Urinary bladder (tissue), 4 donors: Measurements from ENCODE around the gene FIS1. TPM values are rescaled to one million over a fixed set of nuclear protein-coding genes. Genes with fewer than 3 reads are reported as not detected.
"Not testable (repeated sequence)": the region's sequence is repeated elsewhere in the genome, so short reads cannot be mapped to it uniquely, and the experiment has no call there.

Experiments
- DNase-seq: peaks from one replicate; pipeline ENCODE4 v3.0.0-alpha.2; 2015; ENCODE audit errors: extremely low spot score
- H3K27ac ChIP-seq: one replicate; pipeline ENCODE4 v1.5.1; 2013; ENCODE audit warnings: low read depth, mild to moderate bottlenecking, moderate library complexity
- H3K36me3 ChIP-seq: one replicate; pipeline ENCODE4 v1.6.1; 2013; ENCODE audit warnings: mild to moderate bottlenecking, moderate library complexity; ENCODE audit not compliant: insufficient read depth
- H3K4me1 ChIP-seq: one replicate; pipeline ENCODE4 v1.6.1; 2013; ENCODE audit warnings: mild to moderate bottlenecking, moderate library complexity; ENCODE audit not compliant: insufficient read depth
- H3K4me3 ChIP-seq: one replicate; pipeline ENCODE4 v1.5.1; 2013; ENCODE audit warnings: low read depth, low read length
- WGBS: extraction: QIAGEN DNeasy Blood & Tissue Kit; methylation state at CpG from one replicate; pipeline ENCODE4 v1.1.7; 2013; 5-methylcytosine and 5-hydroxymethylcytosine counted together
- polyA plus RNA-seq: library from polyadenylated mRNA; stranded (reverse); fragments of 200-250 nt; gene quantifications from one replicate; pipeline ENCODE4 v1.2.3, GENCODE V29; 2013
- total RNA-seq: library from RNA; depleted of rRNA; stranded (reverse); fragments of >200 nt; gene quantifications from one replicate; pipeline ENCODE4 v1.2.3, GENCODE V29; 2014
- donor health status: healthy with polysubstance abuse.
- donor health status: healthy.

Gene FIS1
- total and polyA plus RNA-seq, 2 donors, result 66.7 to 247 TPM

DNA sequence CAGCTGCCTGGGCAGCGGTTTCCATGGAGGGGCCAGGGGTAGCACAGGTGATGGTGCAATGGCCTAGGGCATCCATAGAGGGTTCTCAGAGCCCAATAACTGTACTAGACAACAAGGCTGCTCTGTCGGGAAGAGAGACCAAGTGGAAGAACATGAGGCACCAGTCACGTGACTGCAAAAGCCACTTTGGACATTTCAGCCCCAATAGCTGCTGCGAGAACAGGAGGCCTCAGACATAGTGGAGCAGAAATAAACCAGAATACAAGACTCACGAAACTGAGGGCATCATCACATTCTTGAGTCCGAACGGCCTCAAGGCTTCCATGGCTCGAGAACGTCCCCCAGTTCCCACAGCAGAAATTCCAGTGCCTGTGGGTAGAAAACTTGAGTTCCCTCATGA lies 32.3 kb upstream of the FIS1 start:
- Histone ChIP-seq H3K36me3 (no peaks in the 10 kb centered on the region), H3K4me1 (no peaks in the 10 kb centered on the region), H3K4me3 (no peak overlapping the region), H3K27ac (no peak overlapping the region)
- DNase-seq, result no peak
- WGBS, result 76% methylated on average over 9 of the region's 9 CpGs

DNA sequence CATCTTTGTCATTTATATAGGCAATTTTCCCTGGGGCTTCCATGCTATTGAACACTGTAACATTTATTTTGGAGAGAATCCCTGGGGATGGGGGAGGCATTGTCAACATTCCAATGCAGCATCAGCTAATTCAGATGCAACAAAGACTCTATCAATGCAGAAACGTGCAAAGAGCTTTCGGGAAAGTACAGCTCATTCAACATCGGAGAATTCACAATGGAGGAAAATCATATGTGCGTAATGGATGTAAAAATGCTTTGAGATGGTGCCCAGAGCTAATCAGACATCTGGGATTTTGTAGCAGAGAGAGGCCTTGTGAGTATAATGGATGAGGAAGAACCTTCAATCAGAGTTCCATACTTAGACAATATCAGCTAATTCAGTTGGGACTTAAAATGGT lies 28.3 kb upstream of the FIS1 start:
- no peak overlapping the region for H3K27ac ChIP-seq
- no peak overlapping the region for H3K4me3 ChIP-seq
- WGBS, result 65% methylated on average over 4 of the region's 4 CpGs
- H3K36me3 ChIP-seq, result no peaks in the 10 kb centered on the region
- H3K4me1 ChIP-seq, result no peaks in the 10 kb centered on the region
- DNase-seq, result no peak

DNA sequence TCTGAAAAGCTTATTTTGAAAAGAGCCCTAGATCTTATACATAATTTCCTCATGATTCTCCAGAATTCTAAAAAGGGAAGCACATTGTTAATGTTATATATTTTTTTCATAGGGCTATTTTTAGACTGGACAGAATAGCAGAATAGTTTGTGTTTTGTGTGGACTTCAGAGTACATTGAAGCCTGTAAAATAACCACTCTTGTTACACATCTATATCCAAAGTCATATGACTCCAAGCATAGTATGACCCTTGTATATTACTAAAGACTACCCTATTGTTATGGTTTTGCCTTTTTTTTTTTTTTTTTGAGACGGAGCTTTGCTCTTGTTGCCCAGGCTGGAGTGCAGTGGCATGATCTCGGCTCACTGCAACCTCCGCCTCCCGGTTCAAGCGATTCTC lies 26.1 kb upstream of the FIS1 start:
- Histone ChIP-seq H3K36me3 (no peaks in the 10 kb centered on the region), H3K4me3 (no peak overlapping the region), H3K27ac (no peak overlapping the region), H3K4me1 (no peaks in the 10 kb centered on the region)
- no peak for DNase-seq
- 73% methylated on average over 5 of the region's 5 CpGs for WGBS

DNA sequence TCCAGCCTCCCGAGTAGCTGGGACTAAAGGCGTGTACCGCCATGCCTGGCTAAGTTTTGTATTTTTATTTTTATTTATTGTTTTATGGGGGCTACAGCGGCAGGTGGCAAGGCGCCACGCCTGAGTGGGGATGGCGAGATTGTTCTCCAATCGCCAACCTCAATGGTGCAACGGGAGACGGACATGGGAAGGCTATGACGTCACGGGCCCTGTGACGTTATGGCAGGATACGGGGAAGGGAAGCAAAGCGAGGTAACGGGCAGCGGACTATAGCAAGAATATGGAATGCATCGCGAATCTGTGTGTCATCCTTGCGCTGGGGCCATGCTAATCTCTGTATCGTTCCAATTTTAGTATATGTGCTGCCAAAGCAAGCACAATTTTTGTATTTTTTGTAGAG lies 24.8 kb upstream of the FIS1 start:
- Histone ChIP-seq H3K4me3 (no peak overlapping the region), H3K27ac (no peak overlapping the region), H3K36me3 (no peaks in the 10 kb centered on the region), H3K4me1 (no peaks in the 10 kb centered on the region)
- DNase-seq, result no peak
- 89% methylated on average over 21 of the region's 21 CpGs for WGBS

DNA sequence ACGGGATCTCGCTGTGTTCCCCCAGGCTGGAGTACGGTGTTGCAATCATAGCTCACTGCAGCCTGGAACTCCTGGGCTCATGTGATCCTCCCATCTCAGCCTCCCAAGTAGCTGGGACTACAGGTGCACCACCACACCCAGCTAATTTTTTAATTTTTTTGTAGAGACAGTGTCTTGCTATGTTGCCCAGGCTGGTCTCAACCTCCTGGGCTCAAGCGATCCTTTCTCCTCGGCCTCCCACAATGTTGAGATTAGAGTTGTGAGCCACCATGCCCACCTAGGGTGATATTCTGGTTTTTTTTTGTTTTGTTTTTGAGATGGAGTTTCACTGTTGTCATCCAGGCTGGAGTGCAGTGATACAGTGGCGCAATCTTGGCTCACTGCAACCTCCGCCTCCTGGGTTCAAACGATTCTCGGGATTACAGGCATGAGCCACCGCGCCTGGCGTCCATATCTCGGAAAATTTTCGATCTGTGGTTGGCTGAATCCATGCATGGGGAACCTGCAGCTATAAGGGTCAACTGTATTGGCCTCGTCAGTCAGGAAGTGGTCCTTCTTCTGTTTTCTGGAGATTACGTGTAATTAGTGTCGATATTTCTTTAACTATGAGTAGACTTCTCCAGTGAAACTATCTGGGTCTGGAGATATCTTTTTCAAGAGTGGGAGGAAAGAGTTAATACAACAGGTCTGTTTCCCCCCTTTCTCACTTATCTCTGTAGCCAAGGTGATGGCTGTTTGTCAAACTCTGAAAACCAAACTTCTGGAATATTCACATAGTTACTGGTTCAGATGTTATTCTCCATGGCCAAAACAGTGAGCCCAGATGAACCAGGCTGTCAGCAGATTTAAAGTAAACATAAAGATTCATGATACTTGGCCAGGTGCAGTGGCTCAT lies 21.0 kb upstream of the FIS1 start:
- WGBS, result 80% methylated on average over 17 of the region's 17 CpGs
- Histone ChIP-seq H3K27ac (no peak overlapping the region), H3K4me3 (no peak overlapping the region), H3K4me1 (no peaks in the 10 kb centered on the region), H3K36me3 (no peaks in the 10 kb centered on the region)
- no peak for DNase-seq

DNA sequence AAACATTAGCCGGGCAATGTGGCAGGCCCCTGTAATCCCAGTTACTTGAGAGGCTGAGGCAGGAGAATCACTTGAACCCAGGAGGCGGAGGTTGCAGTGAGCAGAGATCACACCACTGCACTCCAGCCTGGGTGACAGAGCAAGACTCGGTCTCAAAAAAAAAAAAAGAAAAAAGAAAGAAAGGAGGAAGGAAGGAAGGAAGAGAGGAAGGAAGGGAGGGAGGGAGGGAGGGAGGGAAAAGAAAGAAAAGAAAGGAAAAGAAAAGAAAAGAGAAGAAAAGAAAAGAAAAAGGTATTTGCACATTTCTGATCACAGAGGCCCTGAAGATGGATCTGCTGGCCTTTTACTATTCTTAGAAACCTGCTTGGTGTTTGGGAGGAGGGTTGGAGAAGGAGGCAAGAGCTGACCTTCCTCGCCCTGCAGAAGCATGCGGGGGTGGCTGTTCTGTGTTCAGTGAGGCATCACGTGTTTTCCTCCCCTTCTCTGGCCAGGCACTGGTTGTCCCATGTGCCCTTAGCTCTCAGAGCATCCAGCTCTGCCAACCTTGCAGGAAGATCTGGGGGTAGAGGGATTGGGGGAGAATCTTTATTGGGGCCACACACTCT lies 19.3 kb upstream of the FIS1 start:
- not testable (repeated sequence) for DNase-seq, H3K27ac ChIP-seq, H3K4me1 ChIP-seq, H3K4me3 ChIP-seq, H3K36me3 ChIP-seq
- WGBS, result 49% methylated on average over 6 of the region's 6 CpGs

DNA sequence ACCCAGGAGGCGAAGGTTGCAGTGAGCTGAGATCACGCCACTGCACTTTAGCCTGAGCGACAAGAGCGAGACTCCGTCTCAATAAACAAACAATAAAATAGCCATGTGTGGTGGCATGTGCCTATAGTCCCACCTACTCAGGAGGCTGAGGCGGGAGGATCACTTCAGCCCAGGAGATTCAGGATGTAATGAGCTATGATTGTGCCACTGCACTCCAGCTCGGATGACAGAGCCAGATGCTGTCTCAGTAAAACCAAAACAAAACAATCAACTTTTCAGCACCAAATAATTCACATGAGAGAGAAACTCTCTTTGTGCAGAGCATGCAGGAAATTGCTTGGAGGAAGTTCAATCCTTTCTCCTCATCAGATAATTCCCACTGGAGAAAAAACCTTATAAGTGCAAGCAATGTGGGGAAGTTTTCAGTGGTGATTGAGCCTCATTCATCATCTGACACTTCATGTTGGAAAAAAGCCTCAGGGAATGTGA lies 13.4 kb upstream of the FIS1 start:
- DNase-seq, result no peak
- H3K27ac ChIP-seq, result no peak overlapping the region
- no peak overlapping the region for H3K4me3 ChIP-seq
- no peaks in the 10 kb centered on the region for H3K36me3 ChIP-seq
- no peaks in the 10 kb centered on the region for H3K4me1 ChIP-seq
- WGBS, result 39% methylated on average over 7 of the region's 7 CpGs

DNA sequence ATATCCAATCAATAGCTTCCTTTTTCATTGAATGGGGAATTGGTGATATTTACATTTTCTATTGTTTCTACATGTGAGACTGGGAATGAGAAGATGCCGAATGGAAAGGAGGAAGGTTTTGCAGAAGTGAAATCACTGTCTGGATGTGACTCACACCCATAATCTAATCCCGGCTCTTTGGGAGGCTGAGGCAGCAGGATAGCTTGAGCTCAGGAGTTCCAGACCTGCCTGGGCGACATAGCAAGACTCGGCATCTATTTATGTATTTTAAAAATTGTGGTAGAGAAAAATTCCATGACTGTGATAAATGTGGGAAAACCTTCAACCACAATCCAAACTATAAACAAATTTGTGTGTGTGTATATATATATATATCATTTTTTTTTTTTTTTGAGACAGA lies 10.9 kb upstream of the FIS1 start:
- DNase-seq, result no peak
- H3K4me3 ChIP-seq, result no peak overlapping the region
- WGBS, result 73% methylated on average over 4 of the region's 4 CpGs

DNA sequence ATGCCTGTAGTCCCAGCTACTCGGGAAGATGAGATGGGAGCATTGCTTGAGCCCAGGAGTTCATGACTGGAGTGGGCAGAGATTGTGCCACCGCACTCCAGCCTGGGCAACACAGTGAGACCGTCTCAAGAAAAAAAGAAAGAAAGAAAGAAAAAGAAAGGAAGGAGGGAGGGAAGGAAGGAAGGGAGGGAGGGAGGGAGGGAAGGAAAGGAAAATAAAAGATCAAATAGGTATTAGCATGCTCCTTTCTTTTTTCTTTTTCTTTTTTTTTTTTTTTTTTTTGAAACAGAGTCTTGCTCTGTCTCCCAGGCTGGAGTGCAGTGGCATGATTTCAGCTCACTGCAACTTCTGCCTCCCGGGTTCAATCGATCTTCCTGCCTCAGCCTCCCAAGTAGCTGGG lies 8.3 kb upstream of the FIS1 start:
- H3K4me3 ChIP-seq, DNase-seq, H3K27ac ChIP-seq, H3K4me1 ChIP-seq, H3K36me3 ChIP-seq: not testable (repeated sequence)
- 90% methylated on average over 5 of the region's 5 CpGs for WGBS

More for the DNA sequence above, 10.9 kb upstream of the FIS1 start:
- Histone ChIP-seq H3K4me1 (peaks cover 3% of the 10 kb centered on the region), H3K27ac (no peak overlapping the region), H3K36me3 (no peaks in the 10 kb centered on the region)

DNA sequence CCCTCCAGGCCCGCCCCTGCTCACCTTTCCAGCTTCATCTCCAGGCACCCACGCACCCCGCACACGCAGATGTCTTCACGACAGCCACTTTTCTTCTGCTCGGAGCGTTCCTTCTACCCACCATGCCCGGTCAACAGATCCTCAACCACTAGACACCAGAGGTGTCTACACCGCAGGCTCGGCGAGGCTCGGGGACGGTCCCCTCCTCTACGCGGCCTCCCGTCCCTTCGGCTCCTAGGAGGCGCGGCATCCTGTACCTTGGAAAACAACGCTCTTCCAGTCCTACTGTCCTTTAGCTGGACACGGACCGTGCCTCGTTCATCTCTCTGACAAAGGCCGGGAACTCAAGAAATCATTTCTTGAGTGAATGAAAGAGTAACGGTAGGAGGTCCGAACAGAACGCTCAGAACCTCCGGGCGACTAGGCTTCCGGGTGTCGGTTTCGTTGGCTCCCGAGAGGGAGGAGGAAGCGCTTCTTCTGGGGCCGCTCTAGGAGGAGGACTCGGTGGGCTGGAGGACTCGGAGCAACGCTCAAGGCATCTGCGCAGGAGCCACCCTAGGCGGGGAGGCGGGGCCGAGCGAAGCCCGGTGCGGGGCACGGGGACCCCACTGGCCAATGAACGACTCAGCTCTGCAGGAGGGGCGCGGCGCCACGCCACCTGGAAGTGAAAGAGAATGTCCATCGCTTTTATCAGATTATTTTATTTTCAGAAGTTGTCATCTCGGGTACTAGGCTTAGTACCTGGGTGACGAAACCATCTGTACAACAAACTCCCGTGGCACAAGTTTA lies 7.2 kb upstream of the FIS1 start:
- WGBS, result under 1% methylated on average over 55 of the region's 55 CpGs
- Histone ChIP-seq H3K36me3 (no peaks in the 10 kb centered on the region), H3K4me3 (peak overlapping the region; percentile 66), H3K4me1 (peaks cover 3% of the 10 kb centered on the region), H3K27ac (peak overlapping the region; percentile 0)
- DNase-seq, result peak; percentile 94

DNA sequence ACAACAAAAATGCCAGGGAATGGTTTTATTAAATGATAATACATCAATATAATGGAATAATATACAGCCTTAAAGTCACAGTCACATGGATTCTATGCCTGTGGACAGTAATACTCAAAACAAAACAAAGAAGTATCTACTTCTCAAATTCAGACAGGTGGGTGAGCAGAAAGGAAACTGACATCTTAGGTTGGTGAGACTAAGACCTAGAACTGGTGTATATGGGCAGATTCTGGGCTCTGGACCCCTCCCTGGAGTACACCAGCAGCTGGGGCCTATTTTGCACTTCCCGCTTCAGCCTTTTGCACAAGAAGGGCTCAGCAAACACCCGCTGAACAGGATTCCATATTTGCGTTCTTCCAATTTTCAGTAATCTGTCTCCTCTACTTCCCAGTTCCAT lies 5.4 kb upstream of the FIS1 start:
- Histone ChIP-seq H3K27ac (no peak overlapping the region), H3K4me3 (no peak overlapping the region), H3K4me1 (peaks cover 3% of the 10 kb centered on the region), H3K36me3 (no peaks in the 10 kb centered on the region)
- 96% methylated on average over 3 of the region's 3 CpGs for WGBS
- DNase-seq, result no peak

DNA sequence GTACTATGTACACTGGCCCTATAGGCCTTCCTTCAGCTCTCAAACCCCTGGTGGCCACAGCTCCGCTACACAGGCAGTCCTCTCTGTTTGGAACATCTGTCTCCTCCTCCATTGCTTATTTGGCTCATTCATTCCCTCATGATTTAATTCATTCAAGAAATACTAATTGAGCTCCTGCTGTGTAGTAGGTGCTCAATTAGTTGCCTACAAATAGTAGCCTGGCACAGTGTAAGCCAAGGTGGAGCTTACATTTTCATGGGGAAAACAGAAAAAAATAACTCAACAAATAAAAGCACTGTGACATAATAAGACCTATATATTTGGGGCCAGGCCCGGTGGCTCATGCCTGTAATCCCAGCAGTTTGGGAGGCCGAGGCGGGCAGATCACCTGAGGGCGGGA lies 3.4 kb upstream of the FIS1 start:
- peaks cover 3% of the 10 kb centered on the region for H3K4me1 ChIP-seq

DNA sequence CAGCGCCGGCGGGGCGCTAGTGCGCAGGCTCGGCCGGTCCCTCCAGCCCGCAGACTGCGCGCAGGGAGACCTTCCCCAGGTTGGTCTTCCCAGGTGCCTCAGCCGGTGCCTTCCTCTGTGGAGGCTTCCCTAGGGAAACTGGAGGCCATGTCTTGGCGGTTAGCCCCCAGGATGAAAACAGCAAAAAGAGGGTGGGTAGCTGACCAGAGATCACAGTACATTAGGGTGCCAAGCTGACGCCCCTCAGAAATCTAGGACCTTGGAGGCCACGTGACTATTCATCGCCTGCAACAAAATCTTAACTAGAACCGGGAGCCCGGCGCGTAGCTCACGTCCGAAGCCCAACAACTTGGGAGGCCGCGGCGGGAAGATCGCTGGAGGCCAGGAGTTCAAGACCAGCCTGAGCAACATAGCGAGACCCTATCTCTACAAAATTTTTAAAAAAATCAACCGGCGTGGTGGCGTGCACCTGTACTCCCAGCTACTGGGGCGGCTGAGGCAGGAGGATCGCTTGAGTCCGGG lies 327 bp upstream of the FIS1 start:
- Histone ChIP-seq H3K4me3 (peak overlapping the region; percentile 72), H3K27ac (peak overlapping the region; percentile 35), H3K4me1 (no peaks in the 10 kb centered on the region), H3K36me3 (no peaks in the 10 kb centered on the region)
- whole genome bisulfite sequencing, result 23% methylated on average over 32 of the region's 32 CpGs
- DNase-seq, result no peak

More for the DNA sequence above, 3.4 kb upstream of the FIS1 start:
- no peak for DNase-seq
- WGBS, result 96% methylated on average over 5 of the region's 5 CpGs
- Histone ChIP-seq H3K4me3 (no peak overlapping the region), H3K27ac (no peak overlapping the region), H3K36me3 (no peaks in the 10 kb centered on the region)
